ENCODE measurements around the gene MPPED2. TPM values are rescaled to one million over a fixed set of nuclear protein-coding genes. Genes with fewer than 3 reads are reported as not detected.

MPPED2 gene
- total RNA-seq, 1 experiment from 2014 or later: not detected

GRCh38 chr11:30459821-30460220 is 126.3 kb downstream of the MPPED2 start:
- Histone ChIP-seq H4K20me1 (ENCODE audit: insufficient read depth) (no peaks in the 10 kb centered on the region), H3K4me3 (replicated peaks in 1 of 2; ENCODE audit: low read depth in 1 of 2, low read length in 2 of 2) (no peak overlapping the region), H3K9me2 (ENCODE audit: insufficient read depth) (no peaks in the 10 kb centered on the region), H3K4me1 (ENCODE audit: control insufficient read depth in 1 of 2, insufficient read depth in 2 of 2, low read length in 2 of 2) (no peaks in the 10 kb centered on the region), H3K27me3 (ENCODE audit: insufficient read depth, low read length) (peaks cover 33% of the 10 kb centered on the region), H3K27ac (ENCODE audit: low read depth, low read length) (no peak overlapping the region), H3K9ac (ENCODE audit: low read length) (no peak overlapping the region), H3K79me2 (ENCODE audit: insufficient read depth, low read length) (no peaks in the 10 kb centered on the region), H3K4me2 (ENCODE audit: low read length) (no peak overlapping the region), H2AFZ (ENCODE audit: low read depth, low read length, poor library complexity, severe bottlenecking) (no peak overlapping the region), H3K9me3 (ENCODE audit: control insufficient read depth in 1 of 2, insufficient read depth in 1 of 2, low read depth in 1 of 2, low read length in 2 of 2) (no peaks in the 10 kb centered on the region), H3K36me3 (ENCODE audit: control insufficient read depth in 1 of 2, insufficient read depth in 2 of 2, low read length in 2 of 2) (no peaks in the 10 kb centered on the region)
- TF ChIP-seq FOSL1 (IDR thresholded peaks at IDR 0.05; ENCODE audit: low read depth) (no peak), ELF1 (IDR thresholded peaks at IDR 0.05; ENCODE audit: borderline replicate concordance, low read depth) (no peak), YY1 (IDR thresholded peaks at IDR 0.05; ENCODE audit: extremely low read depth, insufficient replicate concordance, low read depth, low read length) (no peak), SP1 (IDR thresholded peaks at IDR 0.05; ENCODE audit: low read depth) (no peak), EGR1 (IDR thresholded peaks at IDR 0.05; ENCODE audit: low read depth) (no peak)
- TF ChIP-seq, protein P1, sequence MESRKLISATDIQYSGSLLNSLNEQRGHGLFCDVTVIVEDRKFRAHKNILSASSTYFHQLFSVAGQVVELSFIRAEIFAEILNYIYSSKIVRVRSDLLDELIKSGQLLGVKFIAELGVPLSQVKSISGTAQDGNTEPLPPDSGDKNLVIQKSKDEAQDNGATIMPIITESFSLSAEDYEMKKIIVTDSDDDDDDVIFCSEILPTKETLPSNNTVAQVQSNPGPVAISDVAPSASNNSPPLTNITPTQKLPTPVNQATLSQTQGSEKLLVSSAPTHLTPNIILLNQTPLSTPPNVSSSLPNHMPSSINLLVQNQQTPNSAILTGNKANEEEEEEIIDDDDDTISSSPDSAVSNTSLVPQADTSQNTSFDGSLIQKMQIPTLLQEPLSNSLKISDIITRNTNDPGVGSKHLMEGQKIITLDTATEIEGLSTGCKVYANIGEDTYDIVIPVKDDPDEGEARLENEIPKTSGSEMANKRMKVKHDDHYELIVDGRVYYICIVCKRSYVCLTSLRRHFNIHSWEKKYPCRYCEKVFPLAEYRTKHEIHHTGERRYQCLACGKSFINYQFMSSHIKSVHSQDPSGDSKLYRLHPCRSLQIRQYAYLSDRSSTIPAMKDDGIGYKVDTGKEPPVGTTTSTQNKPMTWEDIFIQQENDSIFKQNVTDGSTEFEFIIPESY (IDR thresholded peaks at IDR 0.05; ENCODE audit: extremely low read depth, insufficient replicate concordance, low read length): no peak
- BruUV-seq (replicated peaks): no TSS peak
- ATAC-seq (no peak), DNase-seq (ENCODE audit: low read depth, low spot score) (no peak)
- RAD21 ChIA-PET (ENCODE audit: low non-redundant PET in 1 of 2, low total read pairs in 2 of 2, uncharacterized antibody in 2 of 2, unreplicated experiment in 2 of 2): no interaction called here
- CTCF ChIA-PET: no interaction called here
- intact Hi-C loops (cut with micrococcal nuclease): no loop called here
- POLR2A ChIA-PET: no interaction called here

- ChIA-PET CTCF (no interaction called here), POLR2A (no interaction called here), RAD21 (ENCODE audit: low non-redundant PET in 1 of 2, low total read pairs in 2 of 2, uncharacterized antibody in 2 of 2, unreplicated experiment in 2 of 2) (no interaction called here)
- no peak overlapping the region for H2AFZ ChIP-seq (ENCODE audit: low read depth, low read length, poor library complexity, severe bottlenecking)
- ATAC-seq (no peak), DNase-seq (ENCODE audit: low read depth, low spot score) (no peak)
- no peak overlapping the region for H3K4me3 ChIP-seq (replicated peaks in 1 of 2; ENCODE audit: low read depth in 1 of 2, low read length in 2 of 2)
- H3K9ac ChIP-seq (ENCODE audit: low read length): no peak overlapping the region
- no peaks in the 10 kb centered on the region for H3K36me3 ChIP-seq (ENCODE audit: control insufficient read depth in 1 of 2, insufficient read depth in 2 of 2, low read length in 2 of 2)
- no peaks in the 10 kb centered on the region for H3K4me1 ChIP-seq (ENCODE audit: control insufficient read depth in 1 of 2, insufficient read depth in 2 of 2, low read length in 2 of 2)
- intact Hi-C loops (cut with micrococcal nuclease): no loop called here
- H3K9me2 ChIP-seq (ENCODE audit: insufficient read depth): no peaks in the 10 kb centered on the region
- H3K4me2 ChIP-seq (ENCODE audit: low read length): no peak overlapping the region
- BruUV-seq (replicated peaks): no TSS peak
- H3K27ac ChIP-seq (ENCODE audit: low read depth, low read length): no peak overlapping the region
- no peaks in the 10 kb centered on the region for H3K79me2 ChIP-seq (ENCODE audit: insufficient read depth, low read length)
- no peaks in the 10 kb centered on the region for H4K20me1 ChIP-seq (ENCODE audit: insufficient read depth)
- TF ChIP-seq CBX3 (IDR thresholded peaks at IDR 0.05; ENCODE audit: low read depth) (no peak), POLR2A (IDR thresholded peaks at IDR 0.05; ENCODE audit: borderline replicate concordance, extremely low read depth, insufficient read depth, insufficient read length) (no peak), ELF1 (IDR thresholded peaks at IDR 0.05; ENCODE audit: borderline replicate concordance, low read depth) (no peak)
- no peaks in the 10 kb centered on the region for H3K9me3 ChIP-seq (ENCODE audit: control insufficient read depth in 1 of 2, insufficient read depth in 1 of 2, low read depth in 1 of 2, low read length in 2 of 2)
- H3K27me3 ChIP-seq (ENCODE audit: insufficient read depth, low read length): peaks cover 32% of the 10 kb centered on the region
These were observed 126.8 kb downstream of the MPPED2 start for GRCh38 chr11:30459306-30459705.
